NOMO-1 (cell line): ENCODE results near the gene COL5A2.

Experiments used
- DNase-seq, 2 experiments: peaks; one replicate each; lab custom pipeline; 2025; ENCODE audit not compliant: unreplicated experiment in 2 of 2; lab: John Stamatoyannopoulos, UW

The COL5A2 gene

DNA sequence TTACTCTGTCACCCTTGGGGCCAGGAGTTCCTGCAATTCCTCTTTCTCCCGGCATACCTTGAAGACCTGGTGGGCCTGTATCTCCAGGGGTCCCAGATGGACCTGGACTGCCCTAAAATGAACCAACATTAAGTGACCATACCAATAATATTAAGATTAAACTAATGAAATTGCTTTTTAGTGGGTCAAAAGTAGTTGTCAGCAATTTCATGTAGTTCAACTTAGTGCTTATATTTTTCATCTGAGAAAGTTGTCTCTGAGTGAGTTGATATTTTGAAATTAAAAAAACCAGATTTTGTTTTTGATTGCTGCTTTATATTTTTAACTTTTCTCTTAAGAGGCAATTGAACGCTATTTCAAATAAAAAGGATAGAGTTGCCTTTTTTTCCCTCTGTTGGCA lies 122.2 kb downstream of the COL5A2 start:
- DNase-seq = no peak

GRCh38 chr2:189056200-189057106 lies 123.1 kb downstream of the COL5A2 start:
- no peak for DNase-seq

- no peak for DNase-seq
Observed at GRCh38 chr2:189050165-189050712, 129.3 kb downstream of the COL5A2 start.

DNA sequence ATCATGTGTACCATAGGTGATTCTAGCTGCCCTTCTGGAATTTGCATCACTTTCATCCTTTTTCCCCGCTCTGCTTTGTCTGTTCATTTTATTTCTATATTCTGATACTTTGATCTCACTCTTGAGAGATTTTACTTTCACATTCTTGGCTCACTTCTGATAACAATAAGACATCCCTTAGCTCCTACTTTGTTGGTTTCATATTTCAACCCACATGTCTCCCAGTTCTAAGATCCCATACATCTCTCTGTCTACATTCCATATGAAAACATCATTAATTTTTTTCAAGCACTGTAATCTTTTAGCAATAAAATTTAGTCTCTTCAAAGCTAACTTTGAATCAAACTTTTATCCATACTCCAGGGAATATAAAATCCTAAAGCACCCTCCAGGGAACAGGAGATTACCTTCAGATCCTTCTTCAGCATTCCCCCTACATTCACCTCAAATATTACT lies 129.8 kb downstream of the COL5A2 start:
- DNase-seq = no peak

DNA sequence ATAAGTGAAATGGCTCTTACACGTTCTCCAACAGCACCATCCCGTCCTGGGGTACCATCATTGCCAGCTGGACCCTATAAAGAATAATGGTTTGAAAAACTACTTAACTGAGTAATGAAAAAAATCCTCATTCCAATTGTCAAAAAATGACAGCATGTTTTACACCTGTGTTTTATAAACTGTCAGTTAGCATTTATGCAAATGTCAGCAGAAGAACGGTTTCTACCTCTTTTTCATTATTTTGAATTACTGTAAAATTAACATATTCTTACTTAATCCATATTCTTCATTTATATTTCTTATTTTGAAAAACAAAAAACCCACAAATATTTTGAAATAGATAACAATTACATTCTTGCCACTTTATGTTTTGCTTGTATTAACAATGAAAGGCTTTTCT lies 131.4 kb downstream of the COL5A2 start:
- no peak for DNase-seq

DNA sequence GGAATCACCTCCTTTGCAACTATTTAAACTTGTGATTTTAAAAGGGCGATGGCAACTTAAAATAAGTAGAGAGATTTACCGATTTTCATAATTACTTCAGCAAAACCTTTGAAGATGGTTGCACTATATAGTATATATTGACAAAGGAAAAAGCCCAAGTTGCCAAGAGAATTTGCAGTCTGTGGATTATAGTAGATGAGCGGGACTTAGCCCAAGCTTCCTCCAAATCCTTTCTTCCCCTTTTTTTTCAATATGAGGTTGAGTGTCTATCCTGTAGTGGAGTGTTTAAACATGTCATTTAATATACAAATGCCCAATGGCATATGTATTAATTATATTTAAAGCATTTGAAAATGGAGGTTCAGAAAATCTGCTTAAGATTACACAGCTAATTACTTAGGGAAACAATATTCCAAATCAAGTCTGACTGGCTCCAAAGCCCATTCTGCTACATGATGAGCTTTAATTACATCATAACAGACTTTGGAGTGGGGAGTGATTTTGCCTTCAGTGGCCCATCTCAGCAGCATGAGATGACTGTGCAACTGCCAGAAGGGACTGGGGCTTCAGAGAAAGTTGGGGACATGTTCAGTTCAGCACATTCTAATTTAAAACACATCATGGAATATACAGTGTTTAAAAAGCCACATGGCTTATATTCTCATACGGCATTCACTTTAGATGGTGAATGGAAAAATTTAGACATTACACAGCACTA lies 132.2 kb downstream of the COL5A2 start:
- no peak for DNase-seq

DNA sequence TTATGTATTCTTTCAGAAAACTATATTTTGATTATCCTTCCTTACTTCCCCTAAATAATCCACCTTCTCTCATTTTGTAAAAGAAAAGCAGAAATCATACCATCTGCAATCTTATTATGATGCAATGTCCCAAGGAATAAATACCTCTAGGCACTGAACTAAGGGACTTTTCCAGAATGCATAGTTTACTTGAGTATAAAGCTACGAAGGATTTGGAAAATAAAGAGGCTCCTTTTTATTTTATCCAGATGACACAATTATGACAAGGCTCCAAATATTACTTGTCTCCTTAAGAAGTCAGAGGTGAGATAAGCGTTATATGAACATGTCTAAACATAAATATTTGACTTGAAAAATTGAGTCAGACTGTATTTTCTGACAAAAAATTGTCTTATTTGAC lies 133.2 kb downstream of the COL5A2 start:
- DNase-seq = no peak

GRCh38 chr2:189045836-189046235 lies 133.7 kb downstream of the COL5A2 start:
- DNase-seq = no peak

GRCh38 chr2:189037518-189037917 lies 142.0 kb downstream of the COL5A2 start:
- DNase-seq = no peak

DNA sequence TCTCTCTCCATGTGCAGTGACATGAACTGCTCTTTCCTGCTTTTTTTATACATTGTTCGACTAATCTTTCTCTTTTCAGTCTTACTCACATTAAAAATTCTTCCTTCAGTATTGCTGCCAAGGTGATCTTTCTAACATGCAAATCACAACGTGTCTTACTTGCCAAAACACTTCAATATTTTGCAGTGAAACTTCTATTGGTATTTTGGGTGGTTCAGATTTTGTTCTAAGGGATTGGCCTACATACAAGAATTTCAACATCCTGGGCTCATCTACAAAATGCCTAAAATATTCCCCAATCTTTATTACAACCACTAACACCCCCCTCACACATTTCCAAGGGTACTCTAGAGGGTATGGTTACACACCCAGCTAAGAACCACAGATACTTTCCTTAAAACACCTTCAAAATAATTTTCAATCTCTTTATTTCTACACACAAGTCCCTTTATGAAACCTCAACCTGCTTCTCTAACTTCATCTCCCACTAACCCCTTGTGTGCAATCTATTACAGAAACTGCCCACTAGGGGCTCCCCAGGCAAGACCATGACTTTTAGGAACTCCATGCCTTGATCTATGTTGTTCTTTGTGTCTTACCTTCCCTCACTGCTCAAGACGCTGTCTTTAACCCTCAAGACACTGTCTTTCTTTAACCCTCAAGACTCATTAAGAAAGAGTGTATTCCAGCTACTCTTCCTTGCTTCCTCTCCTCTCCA lies 154.5 kb downstream of the COL5A2 start:
- no peak for DNase-seq

GRCh38 chr2:189022492-189022891 lies 157.1 kb downstream of the COL5A2 start:
- DNase-seq = no peak

DNA sequence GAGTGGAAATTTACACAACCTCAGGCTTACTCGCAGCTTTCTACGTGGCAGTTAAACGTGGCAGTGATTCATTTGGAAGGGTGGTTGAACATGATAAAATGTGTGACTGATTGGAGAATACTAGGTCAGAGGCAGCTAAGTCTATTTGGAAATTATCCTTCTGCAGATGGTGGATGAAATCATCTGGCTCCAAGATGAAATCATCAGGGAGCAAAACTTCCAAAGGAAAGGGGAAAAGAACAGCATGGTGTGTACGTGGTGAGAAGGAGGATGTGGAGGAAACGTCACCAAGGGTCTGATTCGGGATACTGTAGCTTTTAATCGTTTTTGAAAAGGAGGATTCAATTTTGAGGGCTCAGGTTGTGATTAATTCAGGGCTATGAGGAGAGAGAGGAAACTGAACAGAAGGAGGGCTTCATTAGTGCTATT lies 157.5 kb downstream of the COL5A2 start:
- no peak for DNase-seq

DNA sequence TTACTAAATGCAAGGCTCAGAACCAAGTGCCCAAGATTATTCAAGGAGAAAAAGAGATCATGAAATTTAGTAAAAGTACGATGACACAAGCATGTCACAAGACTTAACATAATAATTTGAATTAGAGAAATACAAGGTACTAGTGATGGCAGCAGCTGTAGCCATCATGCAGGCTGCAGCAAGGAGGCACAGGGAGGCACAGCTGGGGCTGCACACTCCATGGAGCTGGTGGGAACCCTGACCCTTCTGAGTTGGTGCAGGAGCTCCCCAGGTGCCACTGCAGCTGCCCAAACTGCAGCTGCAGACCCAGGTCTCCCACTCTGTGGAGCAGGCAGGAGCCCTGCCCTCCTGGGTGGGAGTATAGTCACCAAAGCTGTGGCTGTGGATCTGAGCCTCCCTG lies 159.4 kb downstream of the COL5A2 start:
- DNase-seq = no peak

- DNase-seq = no peak
Observed at GRCh38 chr2:189018631-189019030, 160.9 kb downstream of the COL5A2 start.

- no peak for DNase-seq
Observed at GRCh38 chr2:189016311-189016861, 163.2 kb downstream of the COL5A2 start.

GRCh38 chr2:189015359-189015758 lies 164.2 kb downstream of the COL5A2 start:
- no peak for DNase-seq

- no peak for DNase-seq
Observed at GRCh38 chr2:189014449-189015138, 165.0 kb downstream of the COL5A2 start.

GRCh38 chr2:189013671-189014448 lies 165.7 kb downstream of the COL5A2 start:
- DNase-seq = no peak

GRCh38 chr2:189013031-189013430 lies 166.5 kb downstream of the COL5A2 start:
- DNase-seq = no peak
